Stromal cell of bone marrow (primary cell): ENCODE measurements around the gene RPL15.

Experiments
- DNase-seq: peaks from one replicate; pipeline ENCODE4 v3.0.0-alpha.2; 2012; ENCODE audit warnings: low read depth

Gene RPL15

GRCh38 chr3:23931597-23931996 lies 14.7 kb downstream of the RPL15 start:
- DNase-seq = no peak

DNA sequence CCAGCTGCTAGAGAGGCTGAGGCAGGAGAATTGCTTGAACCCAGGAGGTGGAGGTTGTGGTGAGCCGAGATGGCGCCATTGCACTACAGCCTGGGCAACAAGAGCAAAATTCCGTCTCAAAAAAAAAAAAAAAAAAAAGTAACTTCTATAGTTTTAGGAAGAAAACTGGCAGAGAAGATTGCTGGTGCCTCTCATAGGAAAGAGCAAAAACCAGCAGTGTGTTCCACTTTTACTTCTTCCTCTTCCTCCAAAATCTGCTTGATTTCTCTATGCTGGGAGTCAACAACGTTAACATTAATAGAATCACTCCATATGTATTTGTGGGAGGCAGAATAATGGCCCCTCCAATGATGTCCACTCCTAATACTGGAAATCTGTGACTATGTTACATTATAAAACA lies 15.6 kb downstream of the RPL15 start:
- no peak for DNase-seq

DNA sequence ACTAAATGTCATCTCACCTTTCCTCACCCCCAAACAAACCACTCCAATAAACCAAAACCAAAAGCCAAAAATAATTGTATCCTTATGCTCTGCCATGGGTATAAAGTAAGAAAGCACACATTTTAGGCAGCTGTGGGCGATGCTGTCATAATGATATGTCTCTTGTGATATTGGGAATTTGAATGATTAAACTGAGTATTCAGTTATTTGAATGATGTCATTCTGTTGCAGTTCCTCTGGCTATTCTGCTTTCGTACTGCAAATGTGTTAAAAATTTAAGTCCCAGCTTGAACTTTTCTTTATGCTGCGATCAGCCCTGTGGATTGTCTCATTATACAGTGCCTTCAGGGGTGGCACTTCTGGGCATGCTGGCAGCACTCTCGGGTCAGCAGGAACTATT lies 17.3 kb downstream of the RPL15 start:
- DNase-seq = no peak

- DNase-seq = no peak
These were observed 20.4 kb downstream of the RPL15 start for GRCh38 chr3:23937296-23937695.

DNA sequence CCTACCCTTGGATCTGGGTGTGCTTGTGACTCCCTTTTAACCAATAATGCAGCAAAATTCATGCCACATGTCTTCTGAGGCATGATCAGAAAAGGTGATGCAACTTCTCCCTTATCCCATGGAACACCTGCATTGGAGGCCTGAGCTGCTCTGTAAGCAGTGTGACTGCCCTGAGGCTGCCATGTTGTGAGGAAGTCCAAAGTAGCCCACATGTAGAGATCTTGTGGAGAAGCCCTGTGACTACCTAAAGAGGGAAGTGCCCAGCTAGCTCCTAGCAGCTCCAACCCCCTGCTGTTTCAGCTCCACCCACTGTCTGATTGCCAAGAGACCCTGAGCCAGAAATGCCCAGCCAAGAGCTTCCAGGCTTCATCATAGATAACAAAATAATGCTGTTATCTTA lies 21.8 kb downstream of the RPL15 start:
- no peak for DNase-seq

DNA sequence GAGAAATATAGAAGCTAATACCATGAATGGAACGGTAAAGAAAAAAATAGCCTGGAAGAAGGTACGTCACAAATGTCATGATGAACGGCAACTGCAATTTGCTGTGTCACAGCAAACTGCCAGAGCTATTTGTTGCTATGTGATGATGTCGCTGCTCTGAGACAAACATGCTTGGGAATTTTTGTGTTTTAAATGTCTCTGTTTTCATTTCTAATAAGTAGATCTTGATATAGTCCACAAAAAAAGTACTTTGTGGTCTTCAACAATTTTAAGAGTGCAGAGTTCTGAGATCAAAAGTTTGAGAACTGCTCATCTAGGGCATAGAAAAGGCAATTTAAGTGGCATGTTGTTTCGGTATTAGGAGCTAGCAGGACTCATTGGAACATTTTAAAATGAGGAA lies 23.8 kb downstream of the RPL15 start:
- DNase-seq = no peak

DNA sequence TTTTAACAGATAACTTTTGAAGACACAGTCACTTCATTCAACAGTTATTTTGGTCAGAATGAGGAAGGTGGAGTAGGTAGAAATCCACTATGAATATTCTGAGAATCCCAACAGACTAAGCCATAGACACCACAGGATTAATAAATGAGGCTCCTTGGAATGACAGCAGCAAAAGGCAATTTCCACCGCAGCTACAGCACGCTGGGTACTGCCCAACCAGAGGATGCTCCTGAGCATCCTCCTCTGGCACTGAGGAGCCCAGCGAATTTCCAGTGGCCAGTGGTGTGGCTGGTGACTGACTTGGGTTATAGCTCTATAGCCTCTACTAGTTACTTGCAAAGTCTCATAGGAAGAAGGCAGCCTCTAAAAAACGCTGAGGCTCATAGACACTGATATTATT lies 24.5 kb downstream of the RPL15 start:
- DNase-seq = no peak

- DNase-seq = no peak
These were observed 25.6 kb downstream of the RPL15 start for GRCh38 chr3:23942546-23942945.

GRCh38 chr3:23944007-23944783 lies 27.3 kb downstream of the RPL15 start:
- no peak for DNase-seq

DNA sequence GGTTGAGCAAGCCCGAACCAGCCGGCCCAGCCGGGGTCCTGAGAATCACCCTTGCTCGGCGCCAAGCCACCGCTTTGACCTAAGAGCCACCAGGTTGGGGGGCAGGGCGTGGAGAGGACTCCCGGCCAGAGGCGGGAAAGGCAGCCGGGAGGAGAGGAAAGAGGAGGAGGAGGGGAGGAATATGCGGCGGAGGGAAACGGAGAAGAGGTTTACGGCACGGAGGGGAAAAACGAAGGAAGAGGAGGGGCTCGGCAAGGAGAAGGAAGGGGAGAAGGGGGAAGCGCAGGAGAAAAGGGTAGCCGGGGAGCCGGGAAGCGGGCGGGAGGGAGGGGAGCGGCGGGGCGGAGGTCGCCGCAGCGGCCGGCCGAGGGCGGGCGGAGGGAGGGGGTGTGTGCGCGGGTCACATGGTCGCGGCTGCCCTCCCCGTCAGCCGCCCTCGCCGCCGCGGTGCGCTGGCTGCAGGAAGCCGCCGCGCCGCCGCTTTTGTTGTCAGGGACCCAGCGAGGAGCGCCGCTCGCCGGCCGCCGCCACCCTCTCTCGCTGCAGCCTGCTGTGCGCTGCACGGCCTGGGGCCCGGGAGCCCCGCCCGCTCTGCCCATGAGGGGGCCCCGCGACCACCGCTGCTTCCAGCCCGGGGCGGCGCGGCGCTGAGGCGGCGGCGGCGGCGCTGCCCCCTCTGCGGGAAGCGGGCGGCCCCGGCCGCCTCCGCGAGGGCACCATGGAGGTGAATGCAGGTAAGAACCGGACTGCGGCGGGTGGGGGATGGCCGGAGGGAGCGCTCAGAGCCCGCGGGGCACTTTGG lies 28.1 kb downstream of the RPL15 start, which contains the start of gene NR1D2:
NR1D2 (plus strand) TSS at position 426 of the 802 bp plus-strand sequence; CDS start at position 719, 293 bp downstream.
- DNase-seq = peak; percentile 56

GRCh38 chr3:23945663-23945912 lies 28.7 kb downstream of the RPL15 start:
- no peak for DNase-seq

GRCh38 chr3:23945913-23946687 lies 29.2 kb downstream of the RPL15 start:
- peak; percentile 88 for DNase-seq

GRCh38 chr3:23948761-23949160 lies 31.8 kb downstream of the RPL15 start:
- no peak for DNase-seq

- DNase-seq = no peak
These were observed 32.9 kb downstream of the RPL15 start for GRCh38 chr3:23949784-23950183.

DNA sequence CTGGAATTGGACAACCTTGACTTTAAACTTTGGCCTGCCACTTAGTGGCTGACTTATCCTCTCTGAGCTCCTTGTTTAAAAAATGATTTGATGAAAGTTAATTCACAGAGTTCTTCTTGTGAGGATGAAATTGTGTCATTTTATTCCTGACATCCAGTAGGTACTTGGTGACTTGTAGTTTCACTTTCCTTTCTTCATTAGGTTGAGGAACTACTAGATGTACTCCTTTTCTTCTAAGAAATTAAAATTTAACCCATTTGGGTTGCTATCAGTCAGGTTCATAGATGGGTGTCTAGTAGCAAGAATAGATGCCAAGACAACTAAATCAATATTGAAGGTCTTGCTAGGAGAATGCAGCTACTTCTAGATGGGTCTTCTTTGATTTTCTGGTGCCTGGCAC lies 33.4 kb downstream of the RPL15 start:
- DNase-seq = no peak

DNA sequence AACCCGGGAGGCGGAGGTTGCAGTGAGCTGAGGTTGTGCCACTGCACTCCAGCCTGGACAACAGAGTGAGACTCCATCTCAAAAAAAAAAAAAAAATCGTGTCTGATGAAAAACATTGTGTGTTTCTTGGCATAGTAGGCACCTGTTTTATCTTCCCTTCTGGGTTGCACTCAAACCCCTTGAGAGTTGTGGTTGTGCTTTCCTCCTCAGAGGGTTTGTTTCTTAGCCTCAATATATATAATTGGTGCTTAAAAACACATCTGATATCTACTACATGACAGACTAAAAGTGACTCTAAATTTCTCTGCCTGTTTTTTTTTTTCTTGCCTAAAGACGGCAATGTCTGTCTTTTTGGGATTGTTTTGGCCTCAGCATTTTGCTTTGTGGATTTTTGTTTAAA lies 35.7 kb downstream of the RPL15 start:
- DNase-seq = no peak

DNA sequence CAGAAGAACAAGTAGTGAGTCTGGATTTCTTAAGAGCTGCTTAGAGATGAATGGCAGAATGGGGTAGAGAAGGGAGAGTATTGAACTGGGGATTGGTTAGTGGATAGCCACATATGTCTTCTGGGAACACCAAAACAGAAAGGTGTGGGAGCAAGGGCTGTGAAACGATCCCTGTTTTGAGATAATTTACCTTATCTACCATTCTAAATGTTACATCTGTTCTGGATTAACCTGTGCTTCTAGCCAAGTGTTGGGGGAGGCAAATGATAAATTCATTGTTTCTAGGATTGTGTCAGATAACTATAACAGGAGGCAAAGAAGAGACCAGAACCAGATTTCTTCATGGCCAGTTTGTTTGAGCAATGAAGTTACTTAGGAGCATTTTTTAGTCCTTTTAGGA lies 36.6 kb downstream of the RPL15 start:
- no peak for DNase-seq

GRCh38 chr3:23954144-23954543 lies 37.2 kb downstream of the RPL15 start:
- DNase-seq = no peak

GRCh38 chr3:23956701-23957100 lies 39.8 kb downstream of the RPL15 start:
- DNase-seq = no peak

GRCh38 chr3:23959135-23959900 lies 42.4 kb downstream of the RPL15 start:
- DNase-seq = no peak

DNA sequence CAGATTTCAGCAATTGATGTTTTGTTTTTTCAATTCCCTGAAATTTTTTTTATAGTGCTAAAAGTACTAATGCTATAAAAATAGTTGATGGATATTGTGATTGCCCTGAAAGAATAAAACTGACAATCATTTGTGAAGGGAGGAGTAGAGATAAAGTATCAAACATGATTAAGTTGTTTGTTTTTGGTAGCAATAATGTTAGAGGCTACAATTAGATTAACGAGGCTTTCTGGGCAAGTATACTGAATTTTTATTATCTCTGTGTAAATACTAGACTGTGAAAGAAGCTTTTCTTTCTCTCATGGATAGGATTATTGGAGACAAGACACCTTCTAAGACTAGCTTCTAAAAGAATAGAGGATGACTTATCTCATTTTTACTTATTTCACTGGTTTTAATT lies 43.7 kb downstream of the RPL15 start:
- no peak for DNase-seq

- DNase-seq = no peak
These were observed 44.1 kb downstream of the RPL15 start for GRCh38 chr3:23961066-23961465.
